Breast epithelium (tissue), 3 donors: Measurements from ENCODE around the gene IER5L.

Experiments
- CTCF ChIP-seq, 3 donors: fragments of 450-650 bp; IDR thresholded peaks; one replicate each; pipeline ENCODE4 v1.5.1; 2016 to 2017; ENCODE audit warnings: antibody characterized with exemption in 3 of 3, mild to moderate bottlenecking in 3 of 3, moderate library complexity in 3 of 3
- POLR2A ChIP-seq: fragments of 450-650 bp; IDR thresholded peaks from one replicate; pipeline ENCODE4 v1.6.1; 2016; ENCODE audit warnings: antibody characterized with exemption, mild to moderate bottlenecking, moderate library complexity
- POLR2AphosphoS5 ChIP-seq, 3 donors: sonication (generic); formaldehyde crosslinking; IDR thresholded peaks; one replicate each; pipeline ENCODE4 v1.6.1; 2017; ENCODE audit warnings: antibody characterized with exemption in 3 of 3

- TF ChIP-seq CTCF (IDR thresholded peaks at IDR 0.05) (no peak), POLR2A (no peak), POLR2AphosphoS5 (IDR thresholded peaks at IDR 0.05) (no peak)
Observed at GRCh38 chr9:129187042-129187441, 9.0 kb upstream of the IER5L start.
